HCT116 (cell line): ENCODE measurements around the gene SFTPD. TPM values are rescaled to one million over a fixed set of nuclear protein-coding genes. Genes with fewer than 3 reads are reported as not detected.

Experiments
- ATAC-seq: fragments of 200-7000 bp; cut with Tn5 transposase; 2 replicates; pipeline ENCODE4 v1.9.1; 2020; ENCODE audit warnings: mild to moderate bottlenecking, moderate library complexity
- BruUV-seq: library from RNA; stranded (reverse); fragments of 400-500 nt; replicated peaks from 2 replicates; lab custom pipeline; 2021; lab: Mats Ljungman, UMichigan
- CTCF ChIA-PET: fragments of 300-600 bp; sonication (Branson Sonifier 250); formaldehyde crosslinking; loops from one replicate; lab custom pipeline; 2021; ENCODE audit warnings: antibody characterized with exemption; lab: Charles Lee
- POLR2A ChIA-PET: fragments of 300-600, 350-600 bp; sonication (Branson Sonifier 250); formaldehyde crosslinking; loops from one replicate; lab custom pipeline; 2021; ENCODE audit warnings: antibody characterized with exemption; lab: Charles Lee
- RAD21 ChIA-PET, 2 experiments: fragments of 300-600 bp; sonication (Branson Sonifier 250); formaldehyde crosslinking; loops; one replicate each; lab custom pipeline; 2023; ENCODE audit warnings: low total read pairs in 2 of 2; ENCODE audit not compliant: uncharacterized antibody in 2 of 2, unreplicated experiment in 2 of 2, low non-redundant PET in 1 of 2; lab: Charles Lee
- DNase-seq: peaks from one replicate; pipeline ENCODE4 v3.0.0-alpha.2; 2010; ENCODE audit warnings: low read depth, low spot score
- H2AFZ ChIP-seq: fragments of 200-600 bp; shearing (Covaris generic), sonication (generic); 2 replicates; pipeline ENCODE4 v1.6.1; 2017; ENCODE audit warnings: low read depth, mixed run types, mixed read lengths, antibody characterized with exemption, low read length; ENCODE audit not compliant: poor library complexity, severe bottlenecking
- H3K27ac ChIP-seq: 2 replicates; pipeline ENCODE4 v1.5.1; 2012; ENCODE audit warnings: low read depth, low read length
- H3K27me3 ChIP-seq: fragments of 200-600 bp; sonication (generic); 2 replicates; pipeline ENCODE4 v1.6.1; 2016; ENCODE audit warnings: mixed run types, low read length, mixed read lengths; ENCODE audit not compliant: insufficient read depth
- H3K36me3 ChIP-seq, 2 experiments: fragments of 200-500 bp in 1 of 2; fragments of 200-600 bp in 1 of 2; sonication (Bioruptor generic) in 1 of 2; sonication (generic) in 1 of 2; 2 replicates each; pipeline versions ENCODE4 v1.5.1 to v1.6.1; 2014 to 2016; ENCODE audit warnings: low read length in 2 of 2, inconsistent platforms in 1 of 2, mixed read lengths in 1 of 2, mixed run types in 1 of 2; ENCODE audit not compliant: insufficient read depth in 2 of 2, control insufficient read depth in 1 of 2
- H3K4me1 ChIP-seq, 2 experiments: fragments of 200-600 bp in 1 of 2; sonication (generic) in 1 of 2; 2 replicates each; pipeline versions ENCODE4 v1.5.1 to v1.6.1; 2012 to 2017; ENCODE audit warnings: low read length in 2 of 2, inconsistent platforms in 1 of 2, mild to moderate bottlenecking in 1 of 2, mixed read lengths in 1 of 2, mixed run types in 1 of 2, moderate library complexity in 1 of 2; ENCODE audit not compliant: insufficient read depth in 2 of 2, control insufficient read depth in 1 of 2
- H3K4me2 ChIP-seq: fragments of 200-600 bp; sonication (generic); 2 replicates; pipeline ENCODE4 v1.6.1; 2017; ENCODE audit warnings: mixed run types, low read length, mixed read lengths
- H3K4me3 ChIP-seq, 2 experiments: fragments of 200-600 bp in 1 of 2; sonication (generic) in 1 of 2; replicated peaks in 1 of 2; 2 replicates each; pipeline ENCODE4 v1.5.1; 2011 to 2016; ENCODE audit warnings: low read length in 2 of 2, control low read depth in 1 of 2, low read depth in 1 of 2, mild to moderate bottlenecking in 1 of 2, mixed read lengths in 1 of 2, mixed run types in 1 of 2
- H3K79me2 ChIP-seq: fragments of 200-600 bp; sonication (generic); 2 replicates; pipeline ENCODE4 v1.6.1; 2017; ENCODE audit warnings: mild to moderate bottlenecking, mixed run types, low read length, moderate library complexity, mixed read lengths; ENCODE audit not compliant: insufficient read depth
- H3K9ac ChIP-seq: fragments of 200-600 bp; sonication (generic); 2 replicates; pipeline ENCODE4 v1.6.1; 2016; ENCODE audit warnings: low read length, mixed read lengths
- H3K9me2 ChIP-seq: fragments of 200-600 bp; sonication (generic), shearing (Covaris generic); 2 replicates; pipeline ENCODE4 v1.6.1; 2017; ENCODE audit warnings: mixed run types, mild to moderate bottlenecking, moderate library complexity; ENCODE audit not compliant: insufficient read depth
- H3K9me3 ChIP-seq, 2 experiments: fragments of 200-500 bp in 1 of 2; fragments of 200-600 bp in 1 of 2; sonication (Bioruptor generic) in 1 of 2; sonication (generic) in 1 of 2; 2 replicates each; pipeline ENCODE4 v1.6.1; 2014 to 2017; ENCODE audit warnings: low read length in 2 of 2, mixed read lengths in 2 of 2, inconsistent platforms in 1 of 2, low read depth in 1 of 2, mild to moderate bottlenecking in 1 of 2, mixed run types in 1 of 2, moderate library complexity in 1 of 2; ENCODE audit not compliant: control insufficient read depth in 1 of 2, insufficient read depth in 1 of 2
- H4K20me1 ChIP-seq: fragments of 200-600 bp; sonication (generic), shearing (Covaris generic); 2 replicates; pipeline ENCODE4 v1.6.1; 2017; ENCODE audit warnings: mixed run types, mild to moderate bottlenecking, moderate library complexity; ENCODE audit not compliant: insufficient read depth
- ATF3 ChIP-seq: IDR thresholded peaks from 2 replicates; pipeline ENCODE4 v1.6.1; 2012
- CEBPB ChIP-seq: IDR thresholded peaks from 2 replicates; pipeline ENCODE4 v1.6.1; 2012; ENCODE audit warnings: low read depth
- EGR1 ChIP-seq: IDR thresholded peaks from 2 replicates; pipeline ENCODE4 v1.6.1; 2012; ENCODE audit warnings: low read depth
- ELF1 ChIP-seq: IDR thresholded peaks from 2 replicates; pipeline ENCODE4 v1.6.1; 2012; ENCODE audit warnings: low read depth, borderline replicate concordance
- EZH2 ChIP-seq: fragments of 200-600 bp; sonication (generic); IDR thresholded peaks from 2 replicates; pipeline ENCODE4 v1.6.1; 2017; ENCODE audit warnings: antibody characterized with exemption, mixed run types
- EZH2phosphoT487 ChIP-seq: fragments of 200-600 bp; IDR thresholded peaks from 2 replicates; pipeline ENCODE4 v1.6.1; 2018; ENCODE audit warnings: antibody characterized with exemption, borderline replicate concordance
- JUND ChIP-seq: IDR thresholded peaks from 2 replicates; pipeline ENCODE4 v1.6.1; 2012
- MAX ChIP-seq: IDR thresholded peaks from 2 replicates; pipeline ENCODE4 v1.6.1; 2012
- POLR2AphosphoS5 ChIP-seq: IDR thresholded peaks from 2 replicates; pipeline ENCODE4 v1.6.1; 2011; ENCODE audit warnings: mild to moderate bottlenecking, low read depth, low read length, moderate library complexity
- SRF ChIP-seq: IDR thresholded peaks from 2 replicates; pipeline ENCODE4 v1.6.1; 2012; ENCODE audit warnings: low read depth
- TCF7L2 ChIP-seq: IDR thresholded peaks from 2 replicates; pipeline ENCODE4 v1.7.0; 2011; ENCODE audit warnings: borderline replicate concordance, inconsistent platforms; ENCODE audit not compliant: insufficient read depth, insufficient read length; ENCODE audit errors: extremely low read depth
- ZBTB33 ChIP-seq: IDR thresholded peaks from 2 replicates; pipeline ENCODE4 v1.6.1; 2011; ENCODE audit warnings: mild to moderate bottlenecking, low read length, moderate library complexity; ENCODE audit not compliant: insufficient replicate concordance; ENCODE audit errors: extremely low read depth
- ZNF274 ChIP-seq: fragments of 200-500 bp; sonication (Bioruptor generic); IDR thresholded peaks from 2 replicates; pipeline ENCODE4 v1.6.1; 2014; ENCODE audit warnings: mild to moderate bottlenecking, low read depth, low read length, inconsistent platforms
- intact Hi-C: fragments of 100-400 bp; cut with micrococcal nuclease; formaldehyde crosslinking; loops from 2 replicates; pipeline ENCODE4 v1.10.0; 2022
- total RNA-seq: library from RNA; stranded (reverse); gene quantifications from one replicate; pipeline ENCODE4 v1.2.1, GENCODE V29; 2021; ENCODE audit not compliant: unreplicated experiment

SFTPD gene
- total RNA-seq, 1 experiment from 2014 or later, result 0.66 TPM

- no peak overlapping the region for H3K4me3 ChIP-seq
- no peak overlapping the region for H3K4me2 ChIP-seq
- CTCF ChIA-PET, result no interaction called here
- no peak overlapping the region for H3K27ac ChIP-seq
- no peak for TF ChIP-seq POLR2AphosphoS5
- no peak for TF ChIP-seq ZBTB33
- no peak for TF ChIP-seq TCF7L2
- TF ChIP-seq ATF3, result no peak
- no peak for TF ChIP-seq ZNF274
- TF ChIP-seq ELF1, result no peak
- TF ChIP-seq CEBPB, result no peak
- TF ChIP-seq EZH2, result no peak
- no peak for TF ChIP-seq SRF
- no peak for TF ChIP-seq EGR1
- TF ChIP-seq JUND, result no peak
- no peak for TF ChIP-seq EZH2phosphoT487
- no peak for TF ChIP-seq MAX
- H2AFZ ChIP-seq, result no peak overlapping the region
- RAD21 ChIA-PET, result no interaction called here
- no peaks in the 10 kb centered on the region for H3K4me1 ChIP-seq
- POLR2A ChIA-PET, result no interaction called here
- H3K36me3 ChIP-seq, result no peaks in the 10 kb centered on the region
- H3K9ac ChIP-seq, result no peak overlapping the region
- no peaks in the 10 kb centered on the region; the same call in 1 of the 2 replicates for H3K27me3 ChIP-seq
- intact Hi-C loops, result no loop called here
- DNase-seq, result no peak
- no peaks in the 10 kb centered on the region for H4K20me1 ChIP-seq
- H3K9me3 ChIP-seq, result no peaks in the 10 kb centered on the region
- BruUV-seq, result no TSS peak
- no peak for ATAC-seq
- H3K9me2 ChIP-seq, result no peaks in the 10 kb centered on the region
- H3K79me2 ChIP-seq, result no peaks in the 10 kb centered on the region
Observed at GRCh38 chr10:79939969-79940368, 8.9 kb downstream of the SFTPD start.
